GM12865 (cell line): ENCODE results near the gene S100Z.

Experiments
- DNase-seq: peaks from one replicate; pipeline ENCODE4 v3.0.0; 2010; ENCODE audit warnings: low read depth
- H3K4me3 ChIP-seq: 2 replicates; pipeline ENCODE4 v1.5.1; 2011; ENCODE audit warnings: mild to moderate bottlenecking, low read depth, low read length, control low read depth
- TF ChIP-seq, protein P1 (sequence below): IDR thresholded peaks from 2 replicates; pipeline ENCODE4 v1.5.1; 2011; ENCODE audit warnings: low read length, control low read depth, low read depth, inconsistent platforms; ENCODE audit not compliant: insufficient read depth; ENCODE audit errors: missing control alignments

The S100Z gene

GRCh38 chr5:76849419-76850291 lies at the start of gene S100Z:
TSS of gene S100Z (plus strand) at chr5:76850014. CDS start at chr5:76875360, 25,346 bp downstream.
- H3K4me3 ChIP-seq, result no peak within 1 kb of the TSS
- DNase-seq, result no peak
- TF ChIP-seq, protein P1, sequence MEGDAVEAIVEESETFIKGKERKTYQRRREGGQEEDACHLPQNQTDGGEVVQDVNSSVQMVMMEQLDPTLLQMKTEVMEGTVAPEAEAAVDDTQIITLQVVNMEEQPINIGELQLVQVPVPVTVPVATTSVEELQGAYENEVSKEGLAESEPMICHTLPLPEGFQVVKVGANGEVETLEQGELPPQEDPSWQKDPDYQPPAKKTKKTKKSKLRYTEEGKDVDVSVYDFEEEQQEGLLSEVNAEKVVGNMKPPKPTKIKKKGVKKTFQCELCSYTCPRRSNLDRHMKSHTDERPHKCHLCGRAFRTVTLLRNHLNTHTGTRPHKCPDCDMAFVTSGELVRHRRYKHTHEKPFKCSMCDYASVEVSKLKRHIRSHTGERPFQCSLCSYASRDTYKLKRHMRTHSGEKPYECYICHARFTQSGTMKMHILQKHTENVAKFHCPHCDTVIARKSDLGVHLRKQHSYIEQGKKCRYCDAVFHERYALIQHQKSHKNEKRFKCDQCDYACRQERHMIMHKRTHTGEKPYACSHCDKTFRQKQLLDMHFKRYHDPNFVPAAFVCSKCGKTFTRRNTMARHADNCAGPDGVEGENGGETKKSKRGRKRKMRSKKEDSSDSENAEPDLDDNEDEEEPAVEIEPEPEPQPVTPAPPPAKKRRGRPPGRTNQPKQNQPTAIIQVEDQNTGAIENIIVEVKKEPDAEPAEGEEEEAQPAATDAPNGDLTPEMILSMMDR, result no peak

DNA sequence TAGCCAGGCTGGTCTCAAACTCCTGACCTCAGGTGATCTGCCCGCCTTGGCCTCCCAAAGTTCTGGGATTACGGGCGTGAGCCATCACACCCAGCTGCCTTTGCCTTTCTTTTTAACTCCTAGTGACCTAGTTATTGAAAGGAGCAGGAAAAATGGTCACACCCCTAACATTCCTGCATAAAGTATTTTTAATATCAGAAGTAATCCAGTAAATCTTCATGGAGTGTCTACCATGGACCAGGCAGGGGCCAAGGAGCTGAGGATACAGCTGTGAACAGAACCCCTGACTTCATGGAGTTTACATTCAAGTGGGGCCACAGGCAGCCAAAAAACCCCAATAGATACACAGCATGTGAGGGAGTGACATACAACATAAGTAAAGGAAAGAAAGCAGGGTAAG lies 49.2 kb upstream of the S100Z start:
- no peak for DNase-seq
- H3K4me3 ChIP-seq, result no peak overlapping the region
- TF ChIP-seq, protein P1, result no peak

DNA sequence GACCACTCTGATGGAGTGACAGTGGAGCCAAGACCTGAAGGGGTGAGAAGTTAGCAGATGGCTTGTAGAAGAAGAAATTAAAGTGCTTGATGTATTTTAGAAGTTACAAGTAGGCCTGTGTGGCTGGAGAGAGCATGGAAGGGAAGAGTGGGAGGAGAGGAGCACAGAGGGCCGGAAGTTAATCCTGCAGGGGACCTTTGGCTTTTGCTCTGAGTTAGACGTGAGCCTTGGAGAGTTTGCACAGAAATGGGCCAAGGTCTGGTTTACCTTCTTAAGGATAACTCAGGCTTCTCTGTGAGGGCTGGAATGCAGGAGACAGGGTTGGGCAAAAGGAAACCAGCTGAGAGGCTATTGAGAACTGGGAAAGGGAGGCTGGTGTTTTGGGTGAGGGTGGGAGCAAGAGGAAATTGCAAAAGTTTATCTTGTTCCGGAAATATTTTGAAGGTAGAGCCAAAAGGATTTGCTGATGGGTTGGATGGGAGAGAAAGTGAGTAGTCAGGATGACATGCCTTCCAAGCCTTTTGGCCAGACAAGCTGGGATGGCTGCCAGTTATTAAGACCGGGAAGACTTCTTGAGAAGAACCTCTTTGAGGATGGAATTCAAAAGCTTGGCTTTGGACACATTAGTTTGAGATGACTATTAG lies 48.5 kb upstream of the S100Z start:
- TF ChIP-seq, protein P1, result no peak
- no peak for DNase-seq
- no peak overlapping the region for H3K4me3 ChIP-seq

- TF ChIP-seq, protein P1, result no peak
- no peak overlapping the region for H3K4me3 ChIP-seq
- DNase-seq, result no peak
Measured at GRCh38 chr5:76801803-76802195, 48.0 kb upstream of the S100Z start.

- no peak for DNase-seq
- no peak overlapping the region for H3K4me3 ChIP-seq
- TF ChIP-seq, protein P1, result no peak
Measured at GRCh38 chr5:76804266-76804665, 45.5 kb upstream of the S100Z start.

DNA sequence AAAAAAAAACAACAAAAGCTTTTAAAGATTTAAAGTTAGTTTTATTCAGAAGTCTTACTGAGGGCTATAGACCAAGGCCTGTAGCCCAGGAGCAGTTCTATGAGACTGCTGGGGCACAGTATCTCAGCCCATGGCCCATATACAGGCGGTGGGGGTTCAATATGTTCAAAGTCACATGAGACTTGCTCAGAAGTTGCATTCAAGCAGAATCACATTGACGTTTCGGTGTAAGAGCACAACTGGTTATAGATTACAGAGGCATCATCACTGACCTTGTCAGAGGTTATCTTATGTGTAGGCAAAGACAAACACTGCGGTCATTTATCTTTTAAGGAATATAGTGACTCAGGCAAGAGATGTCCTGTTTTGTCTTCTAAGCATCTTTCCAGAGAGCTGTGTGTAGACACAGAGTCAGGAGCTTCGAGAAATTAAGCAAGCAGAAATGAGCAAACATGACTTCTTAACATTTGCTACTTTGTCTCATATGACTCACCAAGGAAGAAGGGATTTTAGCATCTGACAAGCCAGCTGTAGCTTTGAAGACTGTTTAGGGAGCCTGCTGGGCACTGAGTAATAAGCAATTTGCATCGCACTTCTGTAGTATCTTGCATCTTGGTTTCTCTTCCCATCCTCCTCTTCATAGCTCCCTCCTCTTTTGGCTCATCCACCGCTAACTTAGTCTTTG lies 43.9 kb upstream of the S100Z start:
- H3K4me3 ChIP-seq, result no peak overlapping the region
- TF ChIP-seq, protein P1, result no peak
- DNase-seq, result peak; percentile 44
